CD4-positive, alpha-beta T cell (primary cell): ENCODE measurements around the gene GPR149. TPM values are rescaled to one million over a fixed set of nuclear protein-coding genes. Genes with fewer than 3 reads are reported as not detected.
A peak's percentile ranks its signal among the peaks of the same experiment; 100 is the strongest.

Experiments used
- ATAC-seq: fragments of 200-7000 bp; cut with Tn5 transposase; one replicate; pipeline ENCODE4 v1.10.0; 2022; ENCODE audit warnings: mild to moderate bottlenecking; ENCODE audit not compliant: poor library complexity
- CTCF ChIA-PET: fragments of 350-600 bp; sonication (Branson Sonifier 250); formaldehyde crosslinking; loops from one replicate; lab custom pipeline; 2021; ENCODE audit warnings: antibody characterized with exemption, inconsistent platforms; lab: Charles Lee
- POLR2A ChIA-PET: fragments of 350-600 bp; sonication (Branson Sonifier 250); formaldehyde crosslinking; loops from one replicate; lab custom pipeline; 2021; ENCODE audit warnings: antibody characterized with exemption, inconsistent platforms; lab: Charles Lee
- DNase-seq, 14 experiments: peaks; one replicate each; pipeline ENCODE4 v3.0.0-alpha.2; 2013 to 2020; ENCODE audit warnings: mixed read lengths in 2 of 14
- H3K27ac ChIP-seq, 2 donors: one replicate each; pipeline versions ENCODE4 v1.5.1 to v1.7.0; 2013; ENCODE audit warnings: low read length in 2 of 2, low read depth in 1 of 2, mild to moderate bottlenecking in 1 of 2
- H3K27me3 ChIP-seq, 2 experiments: 1 replicate in 1 of 2; 2 replicates in 1 of 2; pipeline versions ENCODE4 v1.6.1 to v1.7.0; 2013; ENCODE audit warnings: low read length in 2 of 2, control low read depth in 1 of 2, mild to moderate bottlenecking in 1 of 2, moderate library complexity in 1 of 2; ENCODE audit not compliant: insufficient read depth in 2 of 2, control insufficient read depth in 1 of 2
- H3K36me3 ChIP-seq: one replicate; pipeline ENCODE4 v1.6.1; 2013; ENCODE audit warnings: low read length, control low read depth; ENCODE audit not compliant: insufficient read depth
- H3K4me1 ChIP-seq: one replicate; pipeline ENCODE4 v1.6.1; 2013; ENCODE audit warnings: low read length, control low read depth; ENCODE audit not compliant: insufficient read depth
- H3K4me3 ChIP-seq: one replicate; pipeline ENCODE4 v1.5.1; 2013; ENCODE audit warnings: mild to moderate bottlenecking, low read length, moderate library complexity
- H3K9me3 ChIP-seq, 2 experiments: 1 replicate in 1 of 2; 2 replicates in 1 of 2; pipeline versions ENCODE4 v1.6.1 to v1.7.0; 2013; ENCODE audit warnings: low read length in 2 of 2, mild to moderate bottlenecking in 2 of 2, control low read depth in 1 of 2, moderate library complexity in 1 of 2; ENCODE audit not compliant: control insufficient read depth in 1 of 2, insufficient read depth in 1 of 2
- H3K27ac Mint-ChIP-seq: one replicate; pipeline ENCODE4 v1.8.0; 2020; ENCODE audit warnings: mixed read lengths
- H3K27me3 Mint-ChIP-seq: one replicate; pipeline ENCODE4 v1.8.0; 2021; ENCODE audit warnings: mixed read lengths
- H3K36me3 Mint-ChIP-seq: one replicate; pipeline ENCODE4 v1.8.0; 2021; ENCODE audit warnings: low read depth, mixed read lengths
- H3K4me1 Mint-ChIP-seq: one replicate; pipeline ENCODE4 v1.8.0; 2021; ENCODE audit warnings: low read depth, mixed read lengths
- H3K4me3 Mint-ChIP-seq: one replicate; pipeline ENCODE4 v1.8.0; 2020; ENCODE audit warnings: mild to moderate bottlenecking, mixed read lengths
- H3K9me3 Mint-ChIP-seq: one replicate; pipeline ENCODE4 v1.8.0; 2020; ENCODE audit warnings: mixed read lengths
- intact Hi-C, 2 experiments: fragments of 100-400 bp; cut with DNase I in 1 of 2; cut with micrococcal nuclease in 1 of 2; formaldehyde crosslinking; loops; one replicate each; pipeline versions ENCODE4 v1.15.1 to v1.9.0; 2023 to 2025; cut with DNase I, micrococcal nuclease
- total RNA-seq, 174 experiments: library from RNA in 2 of 174; stranded (reverse) in 2 of 174; gene quantifications; one replicate each; pipeline ENCODE4 v1.2.3 and lab custom pipeline; 2021 to 2026
- TF ChIP-seq, protein P1 (sequence below): fragments of 200-600 bp; IDR thresholded peaks from one replicate; pipeline ENCODE4 v1.8.0; 2022; ENCODE audit warnings: antibody characterized with exemption, mild to moderate bottlenecking

The GPR149 gene
- total RNA-seq, 2 experiments from 2014 or later, result not detected

DNA sequence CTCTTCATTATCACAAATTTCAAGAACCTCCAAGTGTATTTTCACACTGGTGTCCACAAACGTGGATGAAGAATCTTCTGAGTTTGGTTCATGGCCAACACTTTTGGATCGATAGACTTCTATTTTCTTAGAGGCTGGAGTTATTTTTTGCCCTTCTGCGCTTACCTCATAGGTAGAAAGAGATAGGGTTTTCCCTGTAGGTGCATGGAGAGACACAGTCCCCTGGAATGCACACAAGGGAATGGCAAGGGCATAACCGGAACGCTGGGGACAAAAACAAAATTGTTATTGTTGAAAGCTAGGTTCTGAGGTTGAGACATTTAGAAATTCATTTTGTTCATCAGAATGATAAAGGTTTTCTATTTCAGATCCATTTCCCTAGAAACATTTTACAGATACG is 92.0 kb downstream of the GPR149 start:
- no peaks in the 10 kb centered on the region for H3K4me1 Mint-ChIP-seq
- no peaks in the 10 kb centered on the region for H3K9me3 Mint-ChIP-seq
- Histone ChIP-seq H3K4me3 (no peak overlapping the region), H3K9me3 (no peaks in the 10 kb centered on the region), H3K36me3 (no peaks in the 10 kb centered on the region), H3K27ac (no peak overlapping the region), H3K27me3 (peaks cover 0 to 4% of the 10 kb centered on the region in 2 experiments), H3K4me1 (no peaks in the 10 kb centered on the region)
- no peak overlapping the region for H3K27ac Mint-ChIP-seq
- ATAC-seq, result no peak
- CTCF ChIA-PET, result no interaction called here
- POLR2A ChIA-PET, result no interaction called here
- DNase-seq, result no peak
- no peak overlapping the region for H3K4me3 Mint-ChIP-seq
- intact Hi-C loops, result loop anchor here (5.0 kb wide), 1 partner anchor 984 kb away; no protein-coding TSS in a partner anchor
- H3K27me3 Mint-ChIP-seq, result peaks cover 16% of the 10 kb centered on the region
- TF ChIP-seq, protein P1, sequence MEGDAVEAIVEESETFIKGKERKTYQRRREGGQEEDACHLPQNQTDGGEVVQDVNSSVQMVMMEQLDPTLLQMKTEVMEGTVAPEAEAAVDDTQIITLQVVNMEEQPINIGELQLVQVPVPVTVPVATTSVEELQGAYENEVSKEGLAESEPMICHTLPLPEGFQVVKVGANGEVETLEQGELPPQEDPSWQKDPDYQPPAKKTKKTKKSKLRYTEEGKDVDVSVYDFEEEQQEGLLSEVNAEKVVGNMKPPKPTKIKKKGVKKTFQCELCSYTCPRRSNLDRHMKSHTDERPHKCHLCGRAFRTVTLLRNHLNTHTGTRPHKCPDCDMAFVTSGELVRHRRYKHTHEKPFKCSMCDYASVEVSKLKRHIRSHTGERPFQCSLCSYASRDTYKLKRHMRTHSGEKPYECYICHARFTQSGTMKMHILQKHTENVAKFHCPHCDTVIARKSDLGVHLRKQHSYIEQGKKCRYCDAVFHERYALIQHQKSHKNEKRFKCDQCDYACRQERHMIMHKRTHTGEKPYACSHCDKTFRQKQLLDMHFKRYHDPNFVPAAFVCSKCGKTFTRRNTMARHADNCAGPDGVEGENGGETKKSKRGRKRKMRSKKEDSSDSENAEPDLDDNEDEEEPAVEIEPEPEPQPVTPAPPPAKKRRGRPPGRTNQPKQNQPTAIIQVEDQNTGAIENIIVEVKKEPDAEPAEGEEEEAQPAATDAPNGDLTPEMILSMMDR, result no peak
- no peaks in the 10 kb centered on the region for H3K36me3 Mint-ChIP-seq

DNA sequence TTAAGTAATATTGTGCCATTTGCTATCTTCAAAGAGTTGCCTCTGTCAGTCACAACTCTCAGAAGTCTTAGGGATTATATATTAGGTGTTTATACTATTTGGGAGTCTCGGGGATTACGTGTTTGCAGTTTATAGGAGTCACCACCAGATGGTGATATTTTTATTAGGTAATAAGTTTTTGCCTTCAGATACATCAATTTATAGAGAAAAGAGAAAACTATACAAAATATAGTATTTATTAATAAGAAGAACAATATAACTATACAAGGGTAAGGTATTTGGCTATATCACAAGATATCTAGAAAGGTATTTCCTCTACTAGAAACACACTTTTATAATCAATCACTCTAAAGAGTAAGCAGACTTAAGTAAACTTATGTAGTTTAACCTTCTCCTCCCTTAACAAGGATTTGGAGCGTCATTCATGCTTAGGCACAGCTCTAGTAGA is 95.0 kb downstream of the GPR149 start:
- Mint-ChIP-seq H3K27me3 (peaks cover 20% of the 10 kb centered on the region), H3K9me3 (no peaks in the 10 kb centered on the region), H3K27ac (no peak overlapping the region), H3K36me3 (no peaks in the 10 kb centered on the region), H3K4me3 (no peak overlapping the region), H3K4me1 (no peaks in the 10 kb centered on the region)
- intact Hi-C loops, result loop anchor here (1.0 to 5.0 kb wide), 3 partner anchors 987 to 1367 kb away; no protein-coding TSS in a partner anchor
- Histone ChIP-seq H3K4me3 (no peak overlapping the region), H3K4me1 (no peaks in the 10 kb centered on the region), H3K36me3 (no peaks in the 10 kb centered on the region), H3K27me3 (peaks cover 0 to under 1% of the 10 kb centered on the region in 2 experiments), H3K27ac (no peak overlapping the region), H3K9me3 (no peaks in the 10 kb centered on the region)
- peak in 3 of 14 experiments; percentile 40 to 58 (median 55) for DNase-seq
- ATAC-seq, result peak; percentile 51
- ChIA-PET POLR2A (no interaction called here), CTCF (interaction anchor here (1.0 kb wide), 1 partner anchor 10 kb away, joined by 4 read pairs; no protein-coding TSS in a partner anchor)
- TF ChIP-seq, protein P1, result peak; percentile 77

DNA sequence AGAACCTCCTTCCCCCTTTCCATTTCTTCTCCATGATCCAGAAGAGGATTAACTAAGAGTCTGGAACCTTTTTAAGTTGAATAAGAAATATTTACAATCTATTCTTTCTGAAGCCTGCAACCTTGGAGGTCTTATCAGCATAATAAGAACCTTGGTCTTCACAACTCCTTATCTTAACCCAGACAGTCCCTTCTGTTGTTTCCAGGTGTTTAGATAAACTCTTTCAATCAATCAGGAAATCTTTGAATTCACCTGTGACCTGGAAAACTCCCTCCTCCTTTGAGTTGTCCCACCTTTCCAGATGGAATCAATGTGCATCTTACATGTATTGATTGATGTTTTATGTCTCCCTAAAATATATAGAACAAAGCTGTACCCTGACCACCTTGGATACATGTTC is 102.1 kb downstream of the GPR149 start:
- TF ChIP-seq, protein P1, result no peak
- Histone ChIP-seq H3K27ac (no peak overlapping the region), H3K9me3 (no peaks in the 10 kb centered on the region), H3K4me3 (no peak overlapping the region), H3K27me3 (no peaks in the 10 kb centered on the region), H3K36me3 (no peaks in the 10 kb centered on the region), H3K4me1 (peaks cover 8% of the 10 kb centered on the region)
- ChIA-PET CTCF (no interaction called here), POLR2A (no interaction called here)
- Mint-ChIP-seq H3K27me3 (peaks cover 9% of the 10 kb centered on the region), H3K4me3 (no peak overlapping the region), H3K9me3 (no peaks in the 10 kb centered on the region), H3K36me3 (peaks cover 15% of the 10 kb centered on the region), H3K4me1 (peaks cover 16% of the 10 kb centered on the region), H3K27ac (no peak overlapping the region)
- DNase-seq (no peak), ATAC-seq (no peak)
- intact Hi-C loops, result no loop called here
